Kidney (tissue), 14 donors: ENCODE results near the gene PEX19. TPM values are rescaled to one million over a fixed set of nuclear protein-coding genes. Genes with fewer than 3 reads are reported as not detected.

Experiments
- DNase-seq, 5 donors: peaks; one replicate each; pipeline ENCODE4 v3.0.0-alpha.2; 2013 to 2020
- FAIRE-seq: peaks from 2 replicates; lab custom pipeline; 2012; peaks lifted over from hg19 to GRCh38; lab: Jason Lieb, UNC
- H3K27ac ChIP-seq, 2 donors: one replicate each; pipeline ENCODE4 v1.7.0; 2013; ENCODE audit warnings: low read depth in 2 of 2, low read length in 2 of 2, inconsistent platforms in 1 of 2
- H3K27me3 ChIP-seq: one replicate; pipeline ENCODE4 v1.7.1; 2013; ENCODE audit warnings: low read length, inconsistent platforms; ENCODE audit not compliant: control insufficient read depth, insufficient read depth
- H3K36me3 ChIP-seq, 3 donors: one replicate each; pipeline versions ENCODE4 v1.7.0 to v1.7.1; 2013; ENCODE audit warnings: low read length in 3 of 3, control low read depth in 1 of 3, inconsistent platforms in 1 of 3; ENCODE audit not compliant: insufficient read depth in 3 of 3, control insufficient read depth in 2 of 3
- H3K4me1 ChIP-seq, 3 donors: one replicate each; pipeline versions ENCODE4 v1.7.0 to v1.7.1; 2013; ENCODE audit warnings: low read length in 3 of 3, inconsistent platforms in 1 of 3, low read depth in 1 of 3; ENCODE audit not compliant: control insufficient read depth in 2 of 3, insufficient read depth in 2 of 3
- H3K4me3 ChIP-seq, 3 donors: one replicate each; pipeline versions ENCODE4 v1.7.0 to v1.8.1; 2013; ENCODE audit warnings: low read length in 3 of 3, control low read depth in 1 of 3, inconsistent platforms in 1 of 3
- H3K9ac ChIP-seq, 3 donors: one replicate each; pipeline versions ENCODE4 v1.7.0 to v1.7.1; 2013; ENCODE audit warnings: low read length in 3 of 3, control low read depth in 1 of 3, inconsistent platforms in 1 of 3
- H3K9me3 ChIP-seq, 3 donors: one replicate each; pipeline versions ENCODE4 v1.7.0 to v1.7.1; 2013; ENCODE audit warnings: low read length in 3 of 3, control low read depth in 1 of 3, inconsistent platforms in 1 of 3; ENCODE audit not compliant: control insufficient read depth in 2 of 3, insufficient read depth in 1 of 3
- CTCF ChIP-seq: IDR thresholded peaks from 3 replicates; pipeline ENCODE4 v1.5.1; 2012; ENCODE audit warnings: mild to moderate bottlenecking, moderate library complexity, borderline replicate concordance; ENCODE audit not compliant: insufficient read depth; ENCODE audit errors: extremely low read depth
- intact Hi-C: fragments of 100-400 bp; cut with DNase I; formaldehyde crosslinking; loops from one replicate; pipeline ENCODE4 v1.11.1; 2022
- polyA plus RNA-seq: library from polyadenylated mRNA; stranded (reverse); fragments of 350-450 nt; fragmentation: Illumina TruSeq; extraction: RNeasy Lipid Tissue Mini Kit (QIAGEN cat#74804); gene quantifications from one replicate; pipeline ENCODE4 v1.2.3, GENCODE V29; 2014; ENCODE audit warnings: low read depth, low replicate concordance; ENCODE audit not compliant: insufficient read depth
- total RNA-seq: library from RNA; stranded (reverse); fragmentation: NEBNext Ultra II Directional; extraction: Animal tissue kit (Norgen Biotek cat#: 25700); gene quantifications from one replicate; pipeline ENCODE4 v1.2.1, GENCODE V29; 2021
- donor health status: control.
- donor health status: control.
- donor health status: control.
- donor health status: control.
- donor health status: control.
- donor health status: DM: yes; HTN: yes; CAD: no.
- donor health status: Normal renal cell carcinoma (clear cell type).

The PEX19 gene
- total and polyA plus RNA-seq, 2 donors from 2014 or later, result 49.8 to 67.9 TPM

- H3K27ac ChIP-seq, result no peak overlapping the region
- intact Hi-C loops, result no loop called here
- H3K4me3 ChIP-seq, result no peak overlapping the region
- H3K27me3 ChIP-seq, result no peaks in the 10 kb centered on the region
- peaks cover 10 to 74% (median 38%) of the 10 kb centered on the region in 3 donors for H3K36me3 ChIP-seq
- no peak overlapping the region for H3K9ac ChIP-seq
- FAIRE-seq (no peak), DNase-seq (no peak)
- H3K4me1 ChIP-seq, result no peaks in the 10 kb centered on the region
- TF ChIP-seq CTCF, result no peak
- no peaks in the 10 kb centered on the region for H3K9me3 ChIP-seq
These were observed 43.3 kb upstream of the PEX19 start for GRCh38 chr1:160328184-160328583.

- intact Hi-C loops, result no loop called here
- H3K36me3 ChIP-seq, result peaks cover 10 to 66% (median 31%) of the 10 kb centered on the region in 3 donors
- FAIRE-seq (no peak), DNase-seq (no peak)
- H3K4me1 ChIP-seq, result no peaks in the 10 kb centered on the region
- H3K27me3 ChIP-seq, result no peaks in the 10 kb centered on the region
- no peak overlapping the region for H3K9ac ChIP-seq
- H3K9me3 ChIP-seq, result no peaks in the 10 kb centered on the region
- no peak overlapping the region for H3K27ac ChIP-seq
- no peak for TF ChIP-seq CTCF
- H3K4me3 ChIP-seq, result no peak overlapping the region
These were observed 41.5 kb upstream of the PEX19 start for GRCh38 chr1:160326418-160326817.

- Histone ChIP-seq H3K27me3 (no peaks in the 10 kb centered on the region), H3K9me3 (no peaks in the 10 kb centered on the region), H3K27ac (no peak overlapping the region), H3K9ac (no peak overlapping the region), H3K4me3 (no peak overlapping the region), H3K36me3 (peaks cover 6 to 56% (median 27%) of the 10 kb centered on the region in 3 donors), H3K4me1 (no peaks in the 10 kb centered on the region)
- intact Hi-C loops, result no loop called here
- no peak for DNase-seq
- no peak for FAIRE-seq
- TF ChIP-seq CTCF, result no peak
These were observed 40.3 kb upstream of the PEX19 start for GRCh38 chr1:160325252-160325651.

GRCh38 chr1:160322831-160323230 lies 37.9 kb upstream of the PEX19 start:
- Histone ChIP-seq H3K9ac (no peak overlapping the region), H3K4me1 (no peaks in the 10 kb centered on the region), H3K36me3 (peaks cover 11 to 43% (median 18%) of the 10 kb centered on the region in 3 donors), H3K27me3 (no peaks in the 10 kb centered on the region), H3K9me3 (no peaks in the 10 kb centered on the region), H3K27ac (no peak overlapping the region), H3K4me3 (no peak overlapping the region)
- intact Hi-C loops, result no loop called here
- TF ChIP-seq CTCF, result no peak
- DNase-seq, result no peak
- FAIRE-seq, result no peak
